ENCODE data around the gene DRD4. TPM values are rescaled to one million over a fixed set of nuclear protein-coding genes. Genes with fewer than 3 reads are reported as not detected.

The DRD4 gene
- total RNA-seq, 4 donors from 2014 or later = 0.66 TPM; not detected in 3

GRCh38 chr11:610146-610801, 26.8 kb upstream of the DRD4 start:
- TF ChIP-seq CTCF (IDR thresholded peaks at IDR 0.05; ENCODE audit: low read depth) = no peak

- TF ChIP-seq CTCF (IDR thresholded peaks at IDR 0.05; ENCODE audit: low read depth) = no peak
These were observed 25.8 kb upstream of the DRD4 start for GRCh38 chr11:611001-611996.

GRCh38 chr11:612201-612960, 24.7 kb upstream of the DRD4 start:
- TF ChIP-seq CTCF (IDR thresholded peaks at IDR 0.05; ENCODE audit: low read depth) = no peak

- no peak for TF ChIP-seq CTCF (IDR thresholded peaks at IDR 0.05; ENCODE audit: low read depth)
These were observed 24.1 kb upstream of the DRD4 start for GRCh38 chr11:612961-613300.

- no peak for TF ChIP-seq CTCF (IDR thresholded peaks at IDR 0.05; ENCODE audit: low read depth)
These were observed 23.6 kb upstream of the DRD4 start for GRCh38 chr11:613369-613968.

- TF ChIP-seq CTCF (IDR thresholded peaks at IDR 0.05; ENCODE audit: low read depth) = no peak
These were observed 22.9 kb upstream of the DRD4 start for GRCh38 chr11:614021-614622.
